ENCODE results near the gene USP48.
"Not testable (repeated sequence)": the region's sequence is repeated elsewhere in the genome, so short reads cannot be mapped to it uniquely, and the experiment has no call there.

Gene USP48

DNA sequence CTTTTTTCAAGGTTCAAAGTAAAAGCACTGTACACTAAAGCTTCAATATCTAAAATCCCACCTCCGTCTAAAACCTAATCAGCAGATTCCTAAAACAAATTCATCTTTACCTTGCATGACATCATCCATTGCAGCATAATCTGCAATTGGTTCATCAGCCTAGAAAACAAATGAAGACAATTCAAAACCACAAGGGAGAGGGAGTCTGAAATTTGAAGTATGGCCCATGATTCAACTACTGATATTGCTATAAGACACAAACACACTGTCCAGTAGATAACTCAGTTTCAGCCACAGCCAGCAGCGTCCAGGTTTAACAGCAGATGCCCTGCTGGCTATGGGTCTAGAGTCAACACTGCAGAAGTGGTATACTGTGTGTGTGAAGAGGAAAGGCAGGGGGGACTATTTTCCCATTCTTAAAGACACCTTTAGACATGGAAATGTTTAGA lies 95.8 kb downstream of the USP48 start:
- no peak overlapping the region for H3K4me3 ChIP-seq (ENCODE audit: low read depth, low read length)
- DNase-seq (ENCODE audit: low read depth), result no peak
- no peak for TF ChIP-seq CTCF (IDR thresholded peaks at IDR 0.05; ENCODE audit: insufficient read depth, low read depth, low read length, missing control alignments)

DNA sequence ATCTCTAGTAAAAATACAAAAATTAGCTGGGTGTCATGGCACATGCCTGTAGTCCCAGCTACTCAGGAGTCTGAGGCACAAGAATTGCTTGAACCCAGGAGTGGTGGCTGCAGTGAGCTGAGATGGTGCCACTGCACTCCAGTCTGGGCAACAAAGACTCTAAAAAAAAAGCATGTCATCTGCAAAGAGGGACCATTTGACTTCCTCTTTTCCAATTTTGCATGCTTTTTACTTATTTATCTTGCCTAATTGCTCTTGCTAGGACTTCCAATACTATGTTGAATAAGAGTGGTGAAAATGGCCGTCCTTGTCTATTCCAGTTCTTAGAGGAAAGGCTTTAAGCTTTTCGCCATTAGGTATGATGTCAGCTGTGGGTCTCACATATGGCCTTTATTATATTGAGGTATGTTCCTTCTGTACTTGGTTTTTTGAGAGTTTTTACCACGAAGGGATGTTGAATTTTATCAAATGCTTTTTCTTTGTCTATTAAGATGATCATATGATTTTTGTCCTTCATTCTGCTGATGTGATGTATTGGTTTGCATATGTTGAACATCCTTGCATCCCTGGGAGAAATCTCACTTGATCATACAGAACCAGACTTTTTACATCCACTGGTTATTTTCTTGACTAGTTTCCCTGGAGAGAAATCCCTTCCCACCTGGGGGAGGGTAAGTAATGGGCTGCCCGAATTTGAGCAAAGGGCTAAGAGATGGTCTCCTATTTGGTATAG lies 96.8 kb downstream of the USP48 start:
- DNase-seq (ENCODE audit: low read depth), result no peak
- no peak for TF ChIP-seq CTCF (IDR thresholded peaks at IDR 0.05; ENCODE audit: insufficient read depth, low read depth, low read length, missing control alignments)
- no peak overlapping the region for H3K4me3 ChIP-seq (ENCODE audit: low read depth, low read length)

GRCh38 chr1:21681426-21681825 lies 101.5 kb downstream of the USP48 start:
- no peak overlapping the region for H3K4me3 ChIP-seq (ENCODE audit: low read depth, low read length)
- TF ChIP-seq CTCF (IDR thresholded peaks at IDR 0.05; ENCODE audit: insufficient read depth, low read depth, low read length, missing control alignments), result no peak
- DNase-seq (ENCODE audit: low read depth), result no peak

DNA sequence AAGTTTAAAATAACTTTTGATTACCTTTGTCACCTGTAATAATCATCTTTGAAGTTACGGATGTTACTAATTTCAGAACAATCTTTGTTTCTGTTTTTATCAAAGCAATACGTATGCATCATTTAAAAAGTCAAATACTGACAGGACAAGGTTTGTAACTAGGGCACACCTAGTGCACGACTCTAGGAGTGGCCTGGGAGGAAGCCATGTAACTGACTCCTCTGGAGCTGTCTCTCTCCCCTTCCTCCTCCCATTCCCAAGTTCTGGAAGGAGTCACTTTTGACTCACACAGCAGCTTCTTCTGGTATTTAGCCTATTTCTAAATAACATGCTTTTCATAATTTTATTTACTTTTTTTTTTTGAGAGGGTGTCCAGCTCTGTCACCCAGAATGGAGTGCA lies 102.0 kb downstream of the USP48 start:
- no peak for TF ChIP-seq CTCF (IDR thresholded peaks at IDR 0.05; ENCODE audit: insufficient read depth, low read depth, low read length, missing control alignments)
- no peak for DNase-seq (ENCODE audit: low read depth)

GRCh38 chr1:21680381-21680780 lies 102.6 kb downstream of the USP48 start:
- H3K4me3 ChIP-seq (ENCODE audit: low read depth, low read length), result no peak overlapping the region
- no peak for DNase-seq (ENCODE audit: low read depth)
- TF ChIP-seq CTCF (IDR thresholded peaks at IDR 0.05; ENCODE audit: insufficient read depth, low read depth, low read length, missing control alignments), result no peak

More for the DNA sequence above, 102.0 kb downstream of the USP48 start:
- H3K4me3 ChIP-seq (ENCODE audit: low read depth, low read length), result no peak overlapping the region

DNA sequence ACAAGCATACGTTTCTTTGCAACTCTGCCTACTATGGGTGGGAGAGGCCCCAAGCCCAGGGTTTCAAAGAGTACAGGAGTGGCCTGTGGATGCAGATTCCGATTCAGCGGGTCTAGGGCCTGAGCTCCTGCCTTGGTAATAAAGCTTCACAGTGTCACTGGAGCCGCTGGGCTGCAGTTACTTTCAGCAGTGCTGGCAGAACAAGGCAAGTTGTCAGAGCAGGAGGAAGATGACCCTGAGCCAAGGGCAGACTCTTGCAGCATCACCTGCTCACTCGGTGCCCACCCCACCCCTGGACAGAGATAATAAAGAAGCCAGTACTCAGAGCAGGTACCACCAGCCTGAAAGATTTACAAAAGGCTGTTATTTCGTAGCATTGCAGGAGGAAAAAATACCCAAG lies 105.8 kb downstream of the USP48 start:
- no peak for DNase-seq (ENCODE audit: low read depth)
- TF ChIP-seq CTCF (IDR thresholded peaks at IDR 0.05; ENCODE audit: insufficient read depth, low read depth, low read length, missing control alignments), result no peak
- H3K4me3 ChIP-seq (ENCODE audit: low read depth, low read length), result no peak overlapping the region

DNA sequence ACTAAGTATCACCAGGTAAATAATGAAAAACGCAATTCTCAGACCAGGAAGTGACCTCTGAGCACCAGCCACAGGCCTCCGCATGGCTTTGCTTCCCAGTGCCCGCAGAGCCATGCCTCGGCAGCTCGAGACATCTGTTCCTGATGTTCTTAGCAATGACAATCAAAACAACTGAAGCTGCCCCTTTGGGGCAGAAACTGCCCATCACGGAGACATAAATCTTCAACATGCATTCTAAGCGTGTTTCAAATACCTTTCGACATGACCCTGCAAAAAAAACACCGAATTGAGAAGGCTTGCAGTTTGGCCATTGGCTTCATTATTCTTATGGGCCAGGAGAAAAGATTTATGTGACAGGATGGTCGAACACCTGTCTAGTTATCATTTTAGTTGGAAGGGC lies 108.0 kb downstream of the USP48 start:
- TF ChIP-seq CTCF (IDR thresholded peaks at IDR 0.05; ENCODE audit: insufficient read depth, low read depth, low read length, missing control alignments), result no peak
- H3K4me3 ChIP-seq (ENCODE audit: low read depth, low read length), result no peak overlapping the region
- DNase-seq (ENCODE audit: low read depth), result no peak

DNA sequence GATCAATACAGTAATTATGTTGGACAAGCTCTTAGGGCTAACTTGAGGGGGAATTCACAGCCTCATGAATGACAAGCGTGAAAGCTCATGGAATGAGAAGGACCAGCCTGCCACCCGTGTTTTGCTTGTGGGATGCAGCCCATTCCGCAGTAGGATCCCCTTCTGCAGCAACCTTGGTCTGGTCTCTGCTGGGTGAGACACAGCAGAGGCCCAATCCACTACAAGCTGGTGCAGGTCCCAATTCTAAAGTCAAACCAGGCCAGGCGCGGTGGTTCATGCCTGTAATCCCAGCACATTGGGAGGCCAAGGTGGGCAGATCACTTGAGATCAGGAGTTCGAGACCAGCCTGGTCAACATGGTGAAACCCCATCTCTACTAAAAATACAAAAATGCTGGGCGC lies 109.1 kb downstream of the USP48 start:
- H3K4me3 ChIP-seq (ENCODE audit: low read depth, low read length); DNase-seq (ENCODE audit: low read depth): not testable (repeated sequence)
